ENCODE results near the gene DNAAF3. TPM values are rescaled to one million over a fixed set of nuclear protein-coding genes. Genes with fewer than 3 reads are reported as not detected.
A peak's percentile ranks its signal among the peaks of the same experiment; 100 is the strongest.

Gene DNAAF3
- polyA plus RNA-seq, 1 of the 3 experiments (the other 2 are of a cell fraction), result 2.4 TPM

GRCh38 chr19:55209693-55210472 is 43.5 kb upstream of the DNAAF3 start (continued):
- no peak for TF ChIP-seq USF2 (IDR thresholded peaks at IDR 0.05; ENCODE audit: borderline replicate concordance, low read depth, low read length)
- peak; percentile 88 for TF ChIP-seq RXRA (IDR thresholded peaks at IDR 0.05; ENCODE audit: borderline replicate concordance, low read depth)
- no peak for TF ChIP-seq GATA2 (CRISPR knock-in tag; IDR thresholded peaks at IDR 0.05)
- TF ChIP-seq PBX3 (IDR thresholded peaks at IDR 0.05), result peak; percentile 31
- TF ChIP-seq IRF3 (IDR thresholded peaks at IDR 0.05; ENCODE audit: low read depth, low read length), result no peak
- TF ChIP-seq FOSL2 (IDR thresholded peaks at IDR 0.05; ENCODE audit: borderline replicate concordance, low read depth), result peak; percentile 87
- TF ChIP-seq MEF2A (IDR thresholded peaks at IDR 0.05; ENCODE audit: borderline replicate concordance, low read depth), result peak; percentile 98
- peak; percentile 44; the same call in 1 of the 2 replicates for TF ChIP-seq POLR2AphosphoS5 (IDR thresholded peaks at IDR 0.05; ENCODE audit: low read depth, low read length)

GRCh38 chr19:55208880-55209692 is 42.7 kb upstream of the DNAAF3 start, which contains the start of gene PTPRH:
Gene PTPRH (minus strand): TSS chr19:55209501. CDS start chr19:55209433, 68 bp downstream.
- TF ChIP-seq PBX3 (IDR thresholded peaks at IDR 0.05) (no peak), FOXM1 (IDR thresholded peaks at IDR 0.05; ENCODE audit: low read depth) (no peak), CTCF (IDR thresholded peaks at IDR 0.05) (no peak), ZBTB33 (IDR thresholded peaks at IDR 0.05; ENCODE audit: borderline replicate concordance, low read depth) (no peak), EP300 (IDR thresholded peaks at IDR 0.05; ENCODE audit: borderline replicate concordance in 1 of 2, low read depth in 1 of 2, low read length in 1 of 2) (no peak), GATA2 (CRISPR knock-in tag; IDR thresholded peaks at IDR 0.05) (no peak), ELF1 (IDR thresholded peaks at IDR 0.05) (no peak), CHD2 (IDR thresholded peaks at IDR 0.05; ENCODE audit: low read length, partially characterized antibody) (no peak), RCOR1 (IDR thresholded peaks at IDR 0.05; ENCODE audit: low read length) (no peak), NRF1 (IDR thresholded peaks at IDR 0.05; ENCODE audit: low read depth, low read length) (no peak), RFX5 (IDR thresholded peaks at IDR 0.05; ENCODE audit: low read length) (no peak)
- H3K9me2 ChIP-seq, result no peaks in the 10 kb centered on the region
- ChIA-PET POLR2A (interaction anchor here (0.9 kb wide), 1 partner anchor 18 kb away, joined by 3 read pairs; no protein-coding TSS in a partner anchor), CTCF (interaction anchor here (1.3 kb wide), 1 partner anchor 68 kb away, joined by 3 read pairs; no protein-coding TSS in a partner anchor)
- H3F3A ChIP-seq (replicated peaks; ENCODE audit: insufficient read depth), result peaks cover 19% of the 10 kb centered on the region
- 79% methylated on average over 11 of the region's 18 CpGs for WGBS (ENCODE audit: low lambda C conversion rate)
- H3K79me2 ChIP-seq (ENCODE audit: insufficient read depth), result no peaks in the 10 kb centered on the region
- H3K27ac ChIP-seq (ENCODE audit: low read depth in 2 of 2, low read length in 1 of 2), result peak within 1 kb of the TSS; percentile 23 to 63; a peak in 3 of 4 replicates
- H3K4me2 ChIP-seq, result peak within 1 kb of the TSS; percentile 38
- H3K9me3 ChIP-seq, result no peaks in the 10 kb centered on the region
- H3K36me3 ChIP-seq (replicated peaks in 1 of 2; ENCODE audit: control insufficient read depth in 1 of 2, insufficient read depth in 2 of 2, low read length in 1 of 2), result no peaks in the 10 kb centered on the region
- no peak within 1 kb of the TSS for H2AFZ ChIP-seq (ENCODE audit: low read depth)
- peaks cover 20 to 23% of the 10 kb centered on the region in 2 experiments; a peak in 3 of 4 replicates for H3K4me1 ChIP-seq (ENCODE audit: control insufficient read depth in 1 of 2, insufficient read depth in 2 of 2, low read depth in 1 of 2, low read length in 1 of 2)
- H3K4me3 ChIP-seq (ENCODE audit: low read depth in 2 of 2, low read length in 1 of 2), result no peak within 1 kb of the TSS
- H3K27me3 ChIP-seq (ENCODE audit: insufficient read depth), result no peaks in the 10 kb centered on the region
- no peak within 1 kb of the TSS for H3K9ac ChIP-seq
- H4K20me1 ChIP-seq (ENCODE audit: insufficient read depth), result peaks cover 5% of the 10 kb centered on the region; the same call in 1 of the 2 replicates
- DNase-seq, result no peak
